ENCODE measurements around the gene PUSL1.

PUSL1 gene

GRCh38 chr1:1336931-1337792, 28.8 kb downstream of the PUSL1 start:
- DNase-seq (ENCODE audit: extremely low spot score): no peak
- POLR2A ChIA-PET: interaction anchor here (0.9 to 1.1 kb wide), 2 partner anchors 10 to 11 kb away, joined by 3 to 4 read pairs; no protein-coding TSS in a partner anchor
- no peak for TF ChIP-seq ARNT (IDR thresholded peaks at IDR 0.05)
- TF ChIP-seq HDGF (IDR thresholded peaks at IDR 0.05; ENCODE audit: borderline replicate concordance): no peak
- TF ChIP-seq L3MBTL2 (conservative IDR thresholded peaks at IDR 0.05): no peak
- TF ChIP-seq FOXK2 (IDR thresholded peaks at IDR 0.05): no peak
- TF ChIP-seq LEF1 (IDR thresholded peaks at IDR 0.05; ENCODE audit: borderline replicate concordance): no peak
- no peak for TF ChIP-seq NFRKB (IDR thresholded peaks at IDR 0.05)
- TF ChIP-seq PKNOX1 (IDR thresholded peaks at IDR 0.05): no peak
- TF ChIP-seq TARDBP (IDR thresholded peaks at IDR 0.05): no peak
- CTCF ChIA-PET: no interaction called here

GRCh38 chr1:1337793-1338147, 29.4 kb downstream of the PUSL1 start:
- ChIA-PET CTCF (no interaction called here), POLR2A (interaction anchor here (1.1 kb wide), 1 partner anchor 10 kb away, joined by 3 read pairs; no protein-coding TSS in a partner anchor)
- TF ChIP-seq CTBP1 (IDR thresholded peaks at IDR 0.05; ENCODE audit: borderline replicate concordance): no peak
- TF ChIP-seq L3MBTL2 (conservative IDR thresholded peaks at IDR 0.05): no peak
- TF ChIP-seq FOXK2 (IDR thresholded peaks at IDR 0.05): no peak
- TF ChIP-seq LEF1 (IDR thresholded peaks at IDR 0.05; ENCODE audit: borderline replicate concordance): no peak
- DNase-seq (ENCODE audit: extremely low spot score): peak; percentile 61

- no peak for DNase-seq (ENCODE audit: extremely low spot score)
- ChIA-PET POLR2A (interaction anchor here (1.1 kb wide), 1 partner anchor 10 kb away, joined by 3 read pairs; no protein-coding TSS in a partner anchor), CTCF (no interaction called here)
- TF ChIP-seq ZNF384 (IDR thresholded peaks at IDR 0.05) (no peak), FOXK2 (IDR thresholded peaks at IDR 0.05) (no peak), FOXA1 (IDR thresholded peaks at IDR 0.05) (no peak), TARDBP (IDR thresholded peaks at IDR 0.05) (no peak), SUZ12 (IDR thresholded peaks at IDR 0.05) (no peak)
Measured at GRCh38 chr1:1338278-1338677, 29.9 kb downstream of the PUSL1 start.

GRCh38 chr1:1340185-1340584, 31.8 kb downstream of the PUSL1 start:
- no peak for DNase-seq (ENCODE audit: extremely low spot score)
- POLR2A ChIA-PET: no interaction called here
- TF ChIP-seq LEF1 (IDR thresholded peaks at IDR 0.05; ENCODE audit: borderline replicate concordance) (no peak), L3MBTL2 (conservative IDR thresholded peaks at IDR 0.05) (no peak), SP1 (IDR thresholded peaks at IDR 0.05) (no peak), TARDBP (IDR thresholded peaks at IDR 0.05) (no peak), FOXM1 (IDR thresholded peaks at IDR 0.05; ENCODE audit: borderline replicate concordance) (no peak), PKNOX1 (IDR thresholded peaks at IDR 0.05) (no peak), HDGF (IDR thresholded peaks at IDR 0.05; ENCODE audit: borderline replicate concordance) (no peak), ELF4 (IDR thresholded peaks at IDR 0.05) (no peak)
- CTCF ChIA-PET: no interaction called here

GRCh38 chr1:1340791-1341548, 32.6 kb downstream of the PUSL1 start:
- DNase-seq (ENCODE audit: extremely low spot score): no peak
- TF ChIP-seq HDGF (IDR thresholded peaks at IDR 0.05; ENCODE audit: borderline replicate concordance): no peak
- TF ChIP-seq CTBP1 (IDR thresholded peaks at IDR 0.05; ENCODE audit: borderline replicate concordance): no peak
- TF ChIP-seq TARDBP (IDR thresholded peaks at IDR 0.05): peak; percentile 66
- ChIA-PET CTCF (no interaction called here), POLR2A (no interaction called here)

- ChIA-PET CTCF (no interaction called here), POLR2A (no interaction called here)
- no peak for DNase-seq (ENCODE audit: extremely low spot score)
- TF ChIP-seq ZNF384 (IDR thresholded peaks at IDR 0.05) (no peak), SP1 (IDR thresholded peaks at IDR 0.05) (no peak), CTBP1 (IDR thresholded peaks at IDR 0.05; ENCODE audit: borderline replicate concordance) (no peak), BHLHE40 (IDR thresholded peaks at IDR 0.05; ENCODE audit: borderline replicate concordance) (no peak)
Measured at GRCh38 chr1:1341549-1342021, 33.2 kb downstream of the PUSL1 start.

GRCh38 chr1:1342061-1342562, 33.7 kb downstream of the PUSL1 start:
- no peak for DNase-seq (ENCODE audit: extremely low spot score)
- ChIA-PET POLR2A (no interaction called here), CTCF (no interaction called here)
- TF ChIP-seq FOXA1 (IDR thresholded peaks at IDR 0.05) (no peak), FOXK2 (IDR thresholded peaks at IDR 0.05) (no peak), NFRKB (IDR thresholded peaks at IDR 0.05) (no peak), TARDBP (IDR thresholded peaks at IDR 0.05) (no peak), ZNF384 (IDR thresholded peaks at IDR 0.05) (no peak), CTBP1 (IDR thresholded peaks at IDR 0.05; ENCODE audit: borderline replicate concordance) (no peak), ELF4 (IDR thresholded peaks at IDR 0.05) (no peak), SUZ12 (IDR thresholded peaks at IDR 0.05) (no peak), BHLHE40 (IDR thresholded peaks at IDR 0.05; ENCODE audit: borderline replicate concordance) (no peak), L3MBTL2 (conservative IDR thresholded peaks at IDR 0.05) (no peak), HDGF (IDR thresholded peaks at IDR 0.05; ENCODE audit: borderline replicate concordance) (no peak), LEF1 (IDR thresholded peaks at IDR 0.05; ENCODE audit: borderline replicate concordance) (no peak), FOXM1 (IDR thresholded peaks at IDR 0.05; ENCODE audit: borderline replicate concordance) (no peak), ARNT (IDR thresholded peaks at IDR 0.05) (no peak), PKNOX1 (IDR thresholded peaks at IDR 0.05) (no peak), SP1 (IDR thresholded peaks at IDR 0.05) (no peak)

Data from HEK293T (cell line).